KBM-7 (cell line): ENCODE data around the gene HES5.

ENCODE experiments used
- DNase-seq: peaks from one replicate; pipeline ENCODE4 v3.0.0-alpha.2; 2015
- in situ Hi-C: fragments of 300-500 bp; cut with MboI; formaldehyde crosslinking; loops from 2 replicates; pipeline ENCODE4 v1.14.3; 2020; ENCODE audit warnings: low sequenced_read_pairs, low pct_unique_long_range_greater_than_20kb, mixed read lengths

HES5 gene

GRCh38 chr1:2535981-2536380 lies 5.9 kb upstream of the HES5 start:
- in situ Hi-C loops, result no loop called here
- no peak for DNase-seq

GRCh38 chr1:2535455-2535854 lies 5.4 kb upstream of the HES5 start:
- in situ Hi-C loops, result no loop called here
- DNase-seq, result no peak

GRCh38 chr1:2534687-2535441 lies 4.8 kb upstream of the HES5 start:
- DNase-seq, result no peak
- in situ Hi-C loops, result no loop called here

- in situ Hi-C loops, result no loop called here
Measured at GRCh38 chr1:2534315-2534686, 4.2 kb upstream of the HES5 start.

GRCh38 chr1:2533365-2533764 lies 3.3 kb upstream of the HES5 start:
- no peak for DNase-seq
- in situ Hi-C loops, result no loop called here

More at GRCh38 chr1:2534315-2534686, 4.2 kb upstream of the HES5 start:
- no peak for DNase-seq

- in situ Hi-C loops, result no loop called here
- DNase-seq, result no peak
Measured at GRCh38 chr1:2532485-2533160, 2.6 kb upstream of the HES5 start.

GRCh38 chr1:2530513-2531361 lies 674 bp upstream of the HES5 start:
- no peak for DNase-seq
- in situ Hi-C loops, result no loop called here

- in situ Hi-C loops, result no loop called here
- DNase-seq, result no peak
Measured at GRCh38 chr1:2528966-2529783, 888 bp downstream of the HES5 start.

GRCh38 chr1:2528611-2528965 lies 1.5 kb downstream of the HES5 start:
- no peak for DNase-seq
- in situ Hi-C loops, result no loop called here

GRCh38 chr1:2528016-2528415 lies 2.0 kb downstream of the HES5 start:
- in situ Hi-C loops, result no loop called here
- DNase-seq, result no peak

- in situ Hi-C loops, result no loop called here
- DNase-seq, result no peak
Measured at GRCh38 chr1:2527556-2527860, 2.6 kb downstream of the HES5 start.

- in situ Hi-C loops, result no loop called here
- peak; percentile 29 for DNase-seq
Measured at GRCh38 chr1:2526824-2527555, 3.1 kb downstream of the HES5 start.

- in situ Hi-C loops, result no loop called here
- peak; percentile 84 for DNase-seq
Measured at GRCh38 chr1:2525920-2526823, 3.9 kb downstream of the HES5 start, which contains the start of gene PANK4. Gene PANK4, minus strand, starts transcription at chr1:2526596. Its CDS starts 9 bp downstream, at chr1:2526587.

- no peak for DNase-seq
- in situ Hi-C loops, result no loop called here
Measured at GRCh38 chr1:2525572-2525919, 4.5 kb downstream of the HES5 start.

GRCh38 chr1:2523891-2524609 lies 6.0 kb downstream of the HES5 start:
- in situ Hi-C loops, result no loop called here
- DNase-seq, result no peak

- DNase-seq, result no peak
- in situ Hi-C loops, result no loop called here
Measured at GRCh38 chr1:2523191-2523890, 6.7 kb downstream of the HES5 start.

- DNase-seq, result no peak
- in situ Hi-C loops, result no loop called here
Measured at GRCh38 chr1:2522230-2522629, 7.8 kb downstream of the HES5 start.
